ENCODE results near the gene MOGAT1. TPM values are rescaled to one million over a fixed set of nuclear protein-coding genes. Genes with fewer than 3 reads are reported as not detected.

Gene MOGAT1
- total RNA-seq, 1 donor from 2014 or later: not detected

DNA sequence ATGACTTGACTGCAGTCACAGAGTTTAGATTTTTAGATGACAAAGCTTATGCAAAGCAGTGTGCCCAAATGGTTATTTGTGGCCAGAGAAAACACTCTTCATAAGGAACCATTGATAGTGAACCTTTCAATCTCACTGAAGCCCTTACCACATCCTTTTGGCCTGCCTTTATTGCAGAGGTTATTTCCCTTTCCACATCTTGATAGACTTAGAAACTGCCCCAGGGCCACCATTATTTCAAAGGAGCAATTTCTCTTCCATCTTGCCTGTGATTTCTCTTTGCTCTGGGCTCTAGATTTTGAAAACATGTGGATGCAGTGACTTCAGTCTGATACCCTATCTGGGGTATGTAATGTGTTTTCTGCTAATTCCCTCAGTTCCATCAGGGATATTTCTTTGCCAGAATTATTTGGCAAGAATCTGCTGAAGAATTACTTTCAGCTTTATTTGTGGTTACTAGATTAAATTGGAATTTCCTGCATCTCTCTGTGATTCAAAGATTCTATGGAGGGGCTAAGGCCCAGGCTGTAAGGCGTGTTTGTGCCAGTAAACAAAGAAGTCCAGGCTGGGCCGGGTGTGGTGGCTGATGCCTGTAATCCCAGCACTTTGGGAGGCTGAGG, 51.0 kb downstream of the MOGAT1 start:
- intact Hi-C loops (cut with micrococcal nuclease): no loop called here
- H3K27ac Mint-ChIP-seq: no peak overlapping the region
- H3K4me3 Mint-ChIP-seq: no peak overlapping the region
- H3K27me3 Mint-ChIP-seq (ENCODE audit: insufficient read depth): peaks cover 4% of the 10 kb centered on the region
- DNase-seq (ENCODE audit: low spot score): no peak
- no peaks in the 10 kb centered on the region for H3K36me3 Mint-ChIP-seq (ENCODE audit: low read depth)
- H3K9me3 Mint-ChIP-seq: no peaks in the 10 kb centered on the region
- H3K4me1 Mint-ChIP-seq (ENCODE audit: low read depth): no peaks in the 10 kb centered on the region

DNA sequence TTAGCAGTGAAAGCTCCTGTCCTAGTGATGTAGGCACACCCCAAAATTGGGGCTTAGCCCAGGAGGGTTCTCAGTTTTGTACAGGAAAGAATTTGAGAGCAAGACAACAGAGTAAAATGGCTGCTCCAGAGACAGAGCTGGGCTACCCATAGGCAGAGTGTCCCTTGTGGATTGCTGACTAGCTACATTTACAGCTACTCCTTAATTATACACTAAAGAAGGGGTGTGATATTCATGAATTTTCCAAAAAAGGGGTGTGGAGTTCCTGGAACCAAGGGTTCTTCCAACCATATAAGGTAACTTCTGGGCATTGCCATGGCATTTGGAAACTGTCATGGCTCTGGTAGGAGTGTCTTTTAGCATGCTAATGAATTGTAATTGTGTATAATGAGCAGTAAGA, 52.8 kb downstream of the MOGAT1 start:
- H3K27ac Mint-ChIP-seq: no peak overlapping the region
- no peaks in the 10 kb centered on the region for H3K4me1 Mint-ChIP-seq (ENCODE audit: low read depth)
- no peak for DNase-seq (ENCODE audit: low spot score)
- intact Hi-C loops (cut with micrococcal nuclease): no loop called here
- H3K36me3 Mint-ChIP-seq (ENCODE audit: low read depth): no peaks in the 10 kb centered on the region
- no peak overlapping the region for H3K4me3 Mint-ChIP-seq
- no peaks in the 10 kb centered on the region for H3K27me3 Mint-ChIP-seq (ENCODE audit: insufficient read depth)
- no peaks in the 10 kb centered on the region for H3K9me3 Mint-ChIP-seq

DNA sequence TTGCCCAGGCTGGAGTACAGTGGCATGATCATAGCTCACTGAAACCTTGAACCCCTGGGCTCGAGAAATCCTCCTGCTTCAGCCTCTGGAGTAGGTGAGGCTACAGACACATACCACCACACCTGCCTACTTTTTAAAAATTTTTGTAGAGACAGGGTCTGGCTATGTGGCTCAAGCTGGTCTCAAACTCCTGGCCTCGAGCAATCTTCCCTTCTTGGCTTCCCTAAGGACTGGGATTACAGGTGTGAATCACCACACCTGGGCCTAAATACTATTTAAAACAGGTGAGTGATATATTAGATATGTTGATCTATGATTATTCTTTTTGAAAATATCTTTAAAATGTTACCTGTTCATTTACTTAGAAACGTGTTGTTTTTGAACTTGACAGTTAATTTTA, 57.2 kb downstream of the MOGAT1 start:
- Mint-ChIP-seq H3K27me3 (ENCODE audit: insufficient read depth) (peaks cover 6% of the 10 kb centered on the region), H3K9me3 (no peaks in the 10 kb centered on the region), H3K36me3 (ENCODE audit: low read depth) (no peaks in the 10 kb centered on the region), H3K4me3 (no peak overlapping the region), H3K4me1 (ENCODE audit: low read depth) (peaks cover 5% of the 10 kb centered on the region), H3K27ac (no peak overlapping the region)
- intact Hi-C loops (cut with micrococcal nuclease): no loop called here
- DNase-seq (ENCODE audit: low spot score): no peak

DNA sequence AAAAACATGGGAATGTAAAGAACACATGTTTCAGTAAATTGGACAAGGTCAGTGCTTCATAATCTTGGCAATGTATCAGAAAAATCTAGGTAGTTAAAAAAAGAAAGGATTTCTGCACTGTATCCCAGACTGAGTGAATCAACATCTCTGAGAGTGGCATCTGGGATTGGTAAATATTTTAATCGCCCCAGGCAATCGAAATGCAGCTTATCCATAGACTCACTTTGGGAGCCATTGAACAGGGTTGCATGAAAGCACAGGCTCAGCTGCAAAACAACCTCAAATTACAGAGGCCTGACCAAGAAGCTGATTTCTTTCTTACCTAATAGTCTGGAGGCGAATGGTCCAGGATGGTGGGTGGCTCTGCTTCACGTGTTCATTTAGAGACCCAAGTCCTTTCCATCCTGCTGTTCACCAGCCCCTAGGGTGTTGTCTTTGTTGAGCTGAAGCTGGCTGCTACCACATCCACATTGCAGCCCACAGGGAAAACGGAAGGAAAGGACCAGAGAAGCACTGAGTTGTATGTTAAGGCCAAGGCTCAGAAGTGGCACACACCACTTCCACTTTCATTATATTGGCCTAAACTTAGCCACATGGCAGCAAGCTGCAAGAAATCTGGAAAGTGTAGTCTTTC, 59.0 kb downstream of the MOGAT1 start:
- Mint-ChIP-seq H3K9me3 (no peaks in the 10 kb centered on the region), H3K4me3 (no peak overlapping the region), H3K27ac (no peak overlapping the region), H3K36me3 (ENCODE audit: low read depth) (no peaks in the 10 kb centered on the region), H3K4me1 (ENCODE audit: low read depth) (peaks cover 5% of the 10 kb centered on the region), H3K27me3 (ENCODE audit: insufficient read depth) (peaks cover 6% of the 10 kb centered on the region)
- intact Hi-C loops (cut with micrococcal nuclease): no loop called here
- DNase-seq (ENCODE audit: low spot score): no peak

DNA sequence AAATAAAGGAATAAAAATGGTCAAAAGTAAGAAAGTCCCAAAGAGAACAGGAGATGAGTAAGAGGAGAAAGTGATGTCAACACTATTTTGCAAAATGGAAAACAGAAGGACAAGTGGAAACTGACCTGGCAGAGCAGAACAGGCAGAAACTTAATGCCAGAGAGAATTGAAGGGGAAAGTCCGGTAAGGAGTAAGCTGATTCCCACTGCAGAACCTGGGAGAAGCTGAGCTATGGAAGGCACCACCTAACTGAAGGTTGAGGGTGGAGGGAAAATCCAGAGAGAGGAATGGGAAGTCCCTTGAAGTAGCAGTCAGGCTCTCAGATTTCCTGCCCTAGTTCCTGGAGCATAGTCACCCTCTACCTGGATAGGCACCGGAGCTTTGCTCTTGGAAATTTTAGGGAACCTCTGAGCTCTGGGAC, 59.8 kb downstream of the MOGAT1 start:
- H3K4me3 Mint-ChIP-seq: no peak overlapping the region
- H3K4me1 Mint-ChIP-seq (ENCODE audit: low read depth): peaks cover 5% of the 10 kb centered on the region
- no peak for DNase-seq (ENCODE audit: low spot score)
- no peaks in the 10 kb centered on the region for H3K9me3 Mint-ChIP-seq
- no peak overlapping the region for H3K27ac Mint-ChIP-seq
- intact Hi-C loops (cut with micrococcal nuclease): no loop called here
- H3K27me3 Mint-ChIP-seq (ENCODE audit: insufficient read depth): peaks cover 11% of the 10 kb centered on the region
- H3K36me3 Mint-ChIP-seq (ENCODE audit: low read depth): no peaks in the 10 kb centered on the region

DNA sequence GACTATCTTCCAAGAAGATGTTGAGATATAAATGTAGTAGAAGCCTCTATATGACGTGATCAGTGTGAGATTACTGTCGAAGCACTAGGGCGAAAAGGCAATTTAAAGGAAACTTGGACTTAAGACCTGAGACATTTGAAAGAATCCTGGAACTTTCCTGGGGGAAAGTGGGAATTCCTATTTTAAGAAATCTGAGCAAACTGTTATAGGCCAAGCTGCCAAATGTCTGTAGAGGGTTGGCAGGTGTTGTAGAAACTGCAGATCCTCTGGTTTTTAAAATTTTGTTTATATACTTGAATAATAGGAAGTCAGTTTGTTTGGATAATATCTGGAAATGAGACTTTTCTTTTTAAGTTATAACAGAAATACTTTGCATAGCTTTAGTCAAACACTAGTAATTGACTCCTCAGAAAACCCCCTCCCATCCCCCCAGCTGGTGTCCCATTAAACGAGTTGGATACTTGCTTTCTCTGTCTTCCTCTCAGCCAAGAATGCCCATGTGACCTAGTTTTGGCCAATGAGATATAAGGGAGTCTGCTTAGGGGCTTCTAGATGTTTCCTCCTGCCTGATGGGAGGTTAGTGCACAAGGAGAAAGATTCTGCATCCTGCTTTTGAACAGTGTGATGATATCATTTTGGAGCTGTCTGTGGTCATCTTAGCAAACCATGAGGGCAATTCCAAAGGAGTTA, 61.2 kb downstream of the MOGAT1 start:
- Mint-ChIP-seq H3K36me3 (ENCODE audit: low read depth) (no peaks in the 10 kb centered on the region), H3K9me3 (no peaks in the 10 kb centered on the region), H3K4me1 (ENCODE audit: low read depth) (peaks cover 5% of the 10 kb centered on the region), H3K27ac (no peak overlapping the region), H3K27me3 (ENCODE audit: insufficient read depth) (peaks cover 20% of the 10 kb centered on the region), H3K4me3 (no peak overlapping the region)
- intact Hi-C loops (cut with micrococcal nuclease): no loop called here
- no peak for DNase-seq (ENCODE audit: low spot score)

DNA sequence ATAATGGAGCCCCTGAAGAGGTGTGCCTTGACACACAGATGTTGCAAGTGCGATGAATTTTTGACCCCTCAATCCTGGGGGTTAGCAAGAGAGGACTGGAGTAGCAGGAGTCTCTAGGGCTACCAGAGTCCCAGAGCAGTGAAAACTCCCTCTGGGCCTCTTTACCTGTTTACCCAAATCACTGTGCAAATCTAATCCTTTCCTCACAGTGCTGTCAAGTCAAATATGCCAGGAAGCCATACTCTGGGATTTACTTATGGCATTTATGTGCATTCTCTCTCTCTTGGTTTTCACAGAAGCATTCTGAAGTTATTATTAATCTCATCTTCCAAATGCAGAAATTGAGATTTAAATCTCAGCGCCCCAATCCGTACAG, 62.0 kb downstream of the MOGAT1 start:
- no peak overlapping the region for H3K4me3 Mint-ChIP-seq
- no peak for DNase-seq (ENCODE audit: low spot score)
- peaks cover 5% of the 10 kb centered on the region for H3K4me1 Mint-ChIP-seq (ENCODE audit: low read depth)
- H3K27me3 Mint-ChIP-seq (ENCODE audit: insufficient read depth): peaks cover 24% of the 10 kb centered on the region
- H3K9me3 Mint-ChIP-seq: no peaks in the 10 kb centered on the region
- no peaks in the 10 kb centered on the region for H3K36me3 Mint-ChIP-seq (ENCODE audit: low read depth)
- H3K27ac Mint-ChIP-seq: no peak overlapping the region
- intact Hi-C loops (cut with micrococcal nuclease): no loop called here

DNA sequence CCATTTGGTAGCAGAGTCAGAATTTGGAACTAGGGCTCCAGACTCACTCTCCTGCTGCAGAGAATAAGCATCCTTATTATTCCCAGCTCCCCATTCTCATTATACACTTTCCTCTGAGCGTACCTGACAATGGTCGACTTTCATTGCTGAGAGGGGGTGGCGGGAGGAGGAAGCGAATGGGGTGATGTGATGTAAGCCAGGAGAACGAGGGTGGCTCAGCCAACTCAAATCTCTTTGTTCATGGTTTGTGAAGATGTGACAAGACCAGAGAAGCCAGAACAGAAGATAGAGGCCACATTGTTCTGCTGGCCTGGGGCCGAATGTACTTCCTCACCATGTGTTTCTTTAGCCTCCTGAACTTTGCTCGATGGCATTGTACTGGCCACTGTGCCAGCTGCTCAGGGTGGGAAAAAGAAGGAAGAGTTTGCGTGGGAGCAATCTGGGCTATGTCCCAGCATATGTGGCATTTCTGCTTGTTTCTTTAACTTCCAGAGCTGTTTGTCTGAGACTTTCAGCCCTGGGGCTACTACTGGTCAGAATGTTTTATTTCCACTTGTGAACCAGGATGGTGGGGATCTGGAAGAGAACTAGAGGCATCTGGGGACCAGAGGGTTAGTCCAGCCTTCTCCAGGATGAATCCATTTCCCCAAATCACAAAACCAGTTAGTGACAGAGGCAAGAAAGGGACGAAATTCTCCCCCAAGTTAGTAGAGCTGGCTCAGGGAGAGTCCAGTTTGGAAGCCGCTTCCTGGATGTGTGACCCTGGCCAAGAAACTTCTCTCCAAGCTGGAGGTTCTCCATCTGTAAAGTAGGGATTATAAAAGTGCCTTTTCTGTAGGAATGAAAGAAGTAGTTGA, 62.6 kb downstream of the MOGAT1 start:
- H3K36me3 Mint-ChIP-seq (ENCODE audit: low read depth): no peaks in the 10 kb centered on the region
- H3K27me3 Mint-ChIP-seq (ENCODE audit: insufficient read depth): peaks cover 24% of the 10 kb centered on the region
- H3K27ac Mint-ChIP-seq: no peak overlapping the region
- H3K9me3 Mint-ChIP-seq: no peaks in the 10 kb centered on the region
- no peak overlapping the region for H3K4me3 Mint-ChIP-seq
- H3K4me1 Mint-ChIP-seq (ENCODE audit: low read depth): peaks cover 9% of the 10 kb centered on the region
- intact Hi-C loops (cut with micrococcal nuclease): no loop called here
- no peak for DNase-seq (ENCODE audit: low spot score)

DNA sequence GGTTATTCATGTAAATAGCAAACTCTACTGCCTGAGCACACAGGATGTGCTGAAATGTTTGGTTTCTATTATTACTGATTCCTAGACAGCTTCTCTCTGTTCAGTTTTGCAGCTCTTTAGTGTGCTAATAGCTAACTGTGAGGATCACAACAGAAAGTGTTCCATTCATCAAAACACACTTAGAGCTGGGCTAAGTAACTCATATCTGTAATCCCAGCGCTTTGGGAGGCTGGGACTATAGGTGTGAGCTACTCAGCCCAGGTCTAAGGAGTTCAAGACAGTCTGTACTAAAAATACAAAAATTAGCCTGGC, 63.2 kb downstream of the MOGAT1 start:
- peaks cover 11% of the 10 kb centered on the region for H3K4me1 Mint-ChIP-seq (ENCODE audit: low read depth)
- H3K27ac Mint-ChIP-seq: no peak overlapping the region
- no peaks in the 10 kb centered on the region for H3K36me3 Mint-ChIP-seq (ENCODE audit: low read depth)
- H3K4me3 Mint-ChIP-seq: no peak overlapping the region
- DNase-seq (ENCODE audit: low spot score): no peak
- no peaks in the 10 kb centered on the region for H3K9me3 Mint-ChIP-seq
- peaks cover 24% of the 10 kb centered on the region for H3K27me3 Mint-ChIP-seq (ENCODE audit: insufficient read depth)
- intact Hi-C loops (cut with micrococcal nuclease): no loop called here

DNA sequence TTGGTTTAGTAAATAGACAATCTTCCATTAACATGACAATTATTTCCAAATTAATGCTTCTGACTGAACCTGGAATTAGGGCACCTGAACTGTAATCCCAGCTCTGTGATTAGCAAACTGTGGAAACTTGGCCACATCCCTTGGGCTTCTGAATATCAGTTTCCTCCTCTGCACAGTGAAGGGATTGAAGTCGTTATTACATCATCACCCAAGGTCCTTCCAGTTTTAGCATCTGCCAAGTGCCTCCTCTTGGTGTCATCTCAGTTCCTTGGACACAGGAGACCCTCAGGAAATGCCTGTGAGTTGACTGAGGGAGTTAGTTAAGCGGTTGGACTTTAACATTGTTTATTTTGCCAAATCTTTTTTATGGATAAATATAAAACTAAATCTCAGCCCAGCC, 64.8 kb downstream of the MOGAT1 start:
- intact Hi-C loops (cut with micrococcal nuclease): no loop called here
- H3K9me3 Mint-ChIP-seq: no peaks in the 10 kb centered on the region
- H3K4me3 Mint-ChIP-seq: no peak overlapping the region
- no peak for DNase-seq (ENCODE audit: low spot score)
- H3K27ac Mint-ChIP-seq: no peak overlapping the region
- peaks cover 6% of the 10 kb centered on the region for H3K4me1 Mint-ChIP-seq (ENCODE audit: low read depth)
- no peaks in the 10 kb centered on the region for H3K36me3 Mint-ChIP-seq (ENCODE audit: low read depth)
- peaks cover 24% of the 10 kb centered on the region for H3K27me3 Mint-ChIP-seq (ENCODE audit: insufficient read depth)

DNA sequence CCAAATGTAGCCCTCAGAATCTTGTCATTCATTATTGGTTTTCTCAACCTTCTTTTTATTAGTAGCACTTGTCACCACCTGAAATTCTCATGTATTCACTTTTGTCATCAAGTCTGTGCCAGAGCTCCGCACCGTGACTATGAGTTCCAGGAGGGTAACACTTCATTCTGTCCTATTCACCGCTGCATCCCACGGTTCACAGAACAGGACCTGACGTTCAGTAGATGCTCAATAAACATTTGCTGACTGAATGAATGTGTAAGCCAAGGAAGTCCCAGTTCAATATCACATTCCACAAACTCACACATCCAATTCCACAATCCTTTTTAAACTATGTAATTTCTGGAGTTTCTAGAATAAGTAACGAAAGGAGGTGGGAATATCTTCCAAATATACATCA, 65.5 kb downstream of the MOGAT1 start:
- no peak overlapping the region for H3K27ac Mint-ChIP-seq
- H3K27me3 Mint-ChIP-seq (ENCODE audit: insufficient read depth): peaks cover 21% of the 10 kb centered on the region
- no peak overlapping the region for H3K4me3 Mint-ChIP-seq

DNA sequence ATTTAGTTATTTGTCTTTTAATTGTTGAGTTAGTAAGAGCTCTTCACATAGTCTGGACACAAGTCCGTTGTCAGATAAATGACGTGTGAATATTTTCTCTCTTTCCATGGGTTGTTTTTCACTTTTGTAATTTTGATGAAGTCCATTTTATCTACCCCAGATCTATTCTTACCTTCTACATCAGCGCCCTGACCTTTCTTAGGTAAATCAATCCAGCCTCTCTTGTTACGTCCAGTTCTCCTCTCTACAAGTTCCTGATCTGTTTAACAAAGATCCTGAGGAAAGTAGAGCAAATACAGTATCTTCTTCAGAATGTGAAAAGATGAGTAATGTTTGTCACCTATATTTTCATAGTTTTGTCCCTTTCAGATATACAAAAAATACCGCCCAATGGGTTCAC, 66.9 kb downstream of the MOGAT1 start:
- no peak overlapping the region for H3K4me3 Mint-ChIP-seq
- intact Hi-C loops (cut with micrococcal nuclease): no loop called here
- no peaks in the 10 kb centered on the region for H3K36me3 Mint-ChIP-seq (ENCODE audit: low read depth)
- DNase-seq (ENCODE audit: low spot score): no peak
- no peaks in the 10 kb centered on the region for H3K9me3 Mint-ChIP-seq
- H3K27me3 Mint-ChIP-seq (ENCODE audit: insufficient read depth): peaks cover 19% of the 10 kb centered on the region
- no peak overlapping the region for H3K27ac Mint-ChIP-seq
- H3K4me1 Mint-ChIP-seq (ENCODE audit: low read depth): peaks cover 10% of the 10 kb centered on the region

More for the DNA sequence above, 65.5 kb downstream of the MOGAT1 start:
- no peak for DNase-seq (ENCODE audit: low spot score)
- Mint-ChIP-seq H3K9me3 (no peaks in the 10 kb centered on the region), H3K36me3 (ENCODE audit: low read depth) (no peaks in the 10 kb centered on the region), H3K4me1 (ENCODE audit: low read depth) (peaks cover 6% of the 10 kb centered on the region)
- intact Hi-C loops (cut with micrococcal nuclease): no loop called here

DNA sequence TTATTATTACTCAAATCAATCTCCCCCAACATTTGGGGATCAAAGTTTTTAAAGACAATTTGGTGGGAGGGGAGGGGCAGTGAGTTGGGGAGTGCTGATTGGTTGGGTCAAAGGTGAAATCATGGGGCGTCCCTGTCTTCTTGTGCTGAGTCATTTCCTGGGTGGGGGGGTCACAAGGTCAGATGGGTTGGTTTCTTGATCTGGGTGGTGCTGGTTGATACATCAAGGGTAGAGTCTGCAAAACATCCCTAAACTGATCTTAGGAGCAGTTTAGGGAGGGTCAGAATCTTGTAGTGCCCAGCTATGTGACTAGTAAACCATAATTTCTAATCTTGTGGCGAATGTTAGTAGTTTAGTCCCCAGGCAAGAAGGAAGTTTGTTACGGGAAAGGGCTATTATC, 67.4 kb downstream of the MOGAT1 start:
- DNase-seq (ENCODE audit: low spot score): no peak
- Mint-ChIP-seq H3K9me3 (no peaks in the 10 kb centered on the region), H3K27ac (no peak overlapping the region), H3K27me3 (ENCODE audit: insufficient read depth) (peaks cover 19% of the 10 kb centered on the region), H3K4me1 (ENCODE audit: low read depth) (peaks cover 14% of the 10 kb centered on the region), H3K36me3 (ENCODE audit: low read depth) (no peaks in the 10 kb centered on the region), H3K4me3 (no peak overlapping the region)
- intact Hi-C loops (cut with micrococcal nuclease): no loop called here
